H1 (cell line): ENCODE results near the gene MYLK. TPM values are rescaled to one million over a fixed set of nuclear protein-coding genes. Genes with fewer than 3 reads are reported as not detected.

Experiments used
- ASH2L ChIP-seq: fragments of 200-600, 300-600 bp; sonication (generic); IDR thresholded peaks from one replicate; pipeline ENCODE4 v1.7.1; 2017; ENCODE audit warnings: low read length
- EZH2 ChIP-seq: fragments of 200-600 bp; sonication (generic); IDR thresholded peaks from 2 replicates; pipeline ENCODE4 v1.7.1; 2012; ENCODE audit warnings: low read depth, mild to moderate bottlenecking, moderate library complexity, low read length, inconsistent platforms; ENCODE audit not compliant: severe bottlenecking
- TCF12 ChIP-seq: IDR thresholded peaks from 2 replicates; pipeline ENCODE4 v1.6.1; 2011; ENCODE audit warnings: low read depth, mild to moderate bottlenecking, low read length
- polyA plus RNA-seq, 7 experiments: library from polyadenylated mRNA; depleted of rRNA in 3 of 7; stranded (reverse) in 5 of 7; unstranded in 2 of 7; fragments of >200 nt in 5 of 7; fragments of 200-250 nt in 2 of 7; gene quantifications; 1 replicate in 5 of 7; 2 replicates in 1 of 7; 4 replicates in 1 of 7; pipeline versions ENCODE4 v1.2.1 to v1.2.3, GENCODE V29; 2011 to 2013; ENCODE audit warnings: missing spikeins in 2 of 7, mixed read lengths in 2 of 7
- total RNA-seq: library from RNA; stranded (reverse); fragmentation: NEBNext Ultra II Directional; extraction: Animal tissue kit (Norgen Biotek cat#: 25700); gene quantifications from 2 replicates; pipeline ENCODE4 v1.2.1, GENCODE V29; 2021
- TF ChIP-seq, protein P1 (sequence below): IDR thresholded peaks from 2 replicates; pipeline ENCODE4 v1.6.1; 2011; ENCODE audit warnings: low read depth, mild to moderate bottlenecking, low read length; ENCODE audit not compliant: insufficient read depth

The MYLK gene
- total and polyA plus RNA-seq, 2 of the 8 experiments (the other 6 are each of a cell fraction or from before 2014, with no cell fraction given): 11.6 to 21.3 TPM

- TF ChIP-seq ASH2L: no peak
- TF ChIP-seq, protein P1, sequence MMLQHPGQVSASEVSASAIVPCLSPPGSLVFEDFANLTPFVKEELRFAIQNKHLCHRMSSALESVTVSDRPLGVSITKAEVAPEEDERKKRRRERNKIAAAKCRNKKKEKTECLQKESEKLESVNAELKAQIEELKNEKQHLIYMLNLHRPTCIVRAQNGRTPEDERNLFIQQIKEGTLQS: no peak
- no peak for TF ChIP-seq TCF12
- no peak for TF ChIP-seq EZH2
- TF ChIP-seq, all 59 proteins: peak for 0
Observed at GRCh38 chr3:123568875-123569274, 315.3 kb downstream of the MYLK start (continued).
